ENCODE data around the gene AXIN1.

GRCh38 chr16:336269-336668 is 16.3 kb downstream of the AXIN1 start:
- TF ChIP-seq CTCF (IDR thresholded peaks at IDR 0.05) (no peak), POLR2A (IDR thresholded peaks at IDR 0.05) (no peak)

Data from thyroid gland (tissue), 4 donors.